Skeletal muscle cell (primary cell): Measurements from ENCODE around the gene FGF3.

ENCODE experiments used
- DNase-seq: peaks from one replicate; pipeline ENCODE4 v3.0.0-alpha.2; 2010; ENCODE audit warnings: low read depth
- H3K4me3 ChIP-seq: 2 replicates; pipeline ENCODE4 v1.5.1; 2011; ENCODE audit warnings: low read depth, mild to moderate bottlenecking, control low read depth, low read length, moderate library complexity

FGF3 gene

DNA sequence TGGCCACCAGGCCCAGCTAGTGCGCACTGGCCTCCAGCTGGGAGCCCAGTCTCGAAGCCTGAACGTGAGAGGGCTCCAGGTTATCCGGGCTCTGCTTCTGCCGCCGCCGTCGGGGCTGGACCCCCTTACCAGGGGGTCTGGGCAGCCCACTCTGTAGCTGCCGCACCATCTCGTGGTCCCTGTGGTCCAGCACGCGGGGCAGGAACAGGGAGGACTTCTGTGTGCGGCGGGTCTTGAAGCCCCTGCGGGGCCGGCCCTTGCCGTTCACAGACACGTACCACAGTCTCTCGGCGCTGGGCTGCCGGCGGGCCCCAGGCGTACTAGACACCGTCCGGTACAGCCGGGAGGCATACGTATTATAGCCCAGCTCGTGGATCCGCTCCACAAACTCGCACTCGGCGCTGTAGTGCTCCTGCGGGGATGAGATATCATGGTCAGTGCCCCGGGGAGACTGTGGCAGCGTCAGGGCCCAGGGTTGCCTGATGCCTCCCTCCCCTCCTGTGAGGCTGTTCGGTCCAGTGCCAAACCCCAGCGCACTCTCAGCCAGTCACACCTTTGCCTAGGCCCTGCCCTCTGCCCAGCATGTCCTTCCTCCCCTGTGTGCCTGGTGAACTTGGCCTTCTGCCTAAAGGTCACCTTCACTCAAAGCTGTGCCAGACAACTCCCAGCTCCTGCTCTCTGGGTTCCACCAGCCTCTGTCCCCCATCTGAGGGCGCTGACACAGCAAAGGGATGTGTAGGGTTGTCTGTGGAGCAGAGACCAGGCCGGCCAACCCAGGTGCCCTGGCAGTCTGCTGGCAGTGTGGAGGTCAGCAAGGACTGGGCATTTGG is 8.7 kb downstream of the FGF3 start:
- DNase-seq: no peak
- H3K4me3 ChIP-seq: no peak overlapping the region

DNA sequence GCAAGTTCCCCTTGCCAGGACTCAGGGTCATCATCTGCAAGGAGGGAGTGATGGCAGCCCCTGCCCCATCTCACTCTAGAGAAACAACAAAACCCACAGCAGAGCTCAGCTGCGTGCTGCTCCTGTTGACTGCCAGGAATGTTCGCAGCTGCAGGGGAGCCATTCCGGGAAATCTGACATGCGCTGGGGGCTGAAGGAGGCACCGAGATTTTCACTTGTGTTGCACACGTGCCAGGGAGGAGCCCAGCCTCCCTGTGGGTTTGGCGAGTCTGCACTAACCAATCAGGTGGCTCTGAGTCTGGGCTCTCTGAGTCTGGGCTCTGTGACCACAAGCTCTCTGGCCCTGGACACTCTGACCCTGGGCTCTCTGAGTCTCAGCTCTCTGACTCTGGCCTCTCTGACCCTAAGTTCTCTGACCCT is 10.5 kb downstream of the FGF3 start:
- no peak overlapping the region for H3K4me3 ChIP-seq
- no peak for DNase-seq

DNA sequence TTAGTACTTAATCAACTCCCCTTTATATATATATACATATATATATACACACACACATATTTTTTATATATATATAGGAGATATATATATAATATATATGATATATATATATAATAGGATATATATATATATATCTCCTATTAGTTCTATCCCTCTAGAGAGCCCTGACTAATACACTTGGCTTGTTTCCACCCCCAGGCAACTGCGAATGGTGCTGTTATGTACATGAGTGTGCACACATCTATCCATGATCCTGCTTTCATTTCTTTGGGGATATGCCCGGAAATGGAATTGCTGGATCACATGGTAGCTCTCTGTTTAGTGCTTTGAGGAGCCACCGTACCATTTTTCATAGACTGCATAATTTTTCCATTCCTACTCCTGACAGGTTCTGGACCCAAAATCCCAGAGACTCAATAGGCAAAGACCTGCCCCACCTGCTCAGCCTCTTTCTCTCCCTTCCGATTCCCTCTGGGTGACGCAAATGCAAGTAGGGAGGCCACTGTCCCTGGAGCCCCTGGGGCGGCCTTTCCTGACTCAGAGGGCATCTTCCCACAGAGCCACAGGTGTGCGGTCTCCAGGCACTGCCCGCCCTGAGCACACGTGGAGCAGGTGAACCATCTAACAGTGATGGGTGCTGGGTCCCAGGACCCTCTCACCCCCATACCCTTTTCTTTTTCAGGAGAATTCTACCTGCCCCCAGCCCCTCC is 12.0 kb downstream of the FGF3 start:
- no peak for DNase-seq
- H3K4me3 ChIP-seq: no peak overlapping the region

DNA sequence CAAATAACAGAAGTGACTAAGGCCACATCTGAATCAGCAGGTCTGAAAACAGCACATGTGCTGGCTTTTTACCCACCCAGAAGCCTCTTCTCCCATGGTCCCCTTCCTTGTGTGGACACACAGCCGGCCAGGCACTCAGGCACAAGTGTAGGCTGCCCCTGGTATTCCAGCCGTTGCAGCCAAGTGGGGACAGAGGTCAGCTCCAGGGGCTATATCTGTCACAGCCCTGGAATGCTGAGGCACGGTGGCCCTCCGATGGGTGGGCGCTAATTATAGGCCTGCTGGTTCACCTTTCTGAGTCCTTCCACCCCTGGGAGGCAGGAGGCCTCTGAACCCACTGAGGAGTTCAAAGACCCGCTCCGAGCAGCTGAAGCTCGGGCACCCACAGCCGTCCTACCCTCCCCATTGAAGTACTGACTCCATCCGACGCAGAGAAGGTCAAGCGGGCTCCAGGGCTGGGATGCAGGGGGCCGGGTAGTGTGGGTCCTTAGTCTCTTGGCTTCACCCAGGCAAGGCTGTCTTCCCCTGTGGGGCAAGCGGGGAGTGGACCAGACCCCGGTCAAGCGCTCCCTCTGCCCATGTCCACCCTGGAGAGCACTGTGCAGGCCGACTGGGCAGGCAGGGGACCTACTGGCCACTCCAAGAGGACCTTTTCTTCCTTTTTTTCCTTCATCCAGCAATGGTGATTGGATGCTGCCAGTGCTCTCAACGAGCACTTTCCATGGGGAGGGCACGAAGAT is 14.3 kb downstream of the FGF3 start:
- no peak for DNase-seq
- H3K4me3 ChIP-seq: no peak overlapping the region

DNA sequence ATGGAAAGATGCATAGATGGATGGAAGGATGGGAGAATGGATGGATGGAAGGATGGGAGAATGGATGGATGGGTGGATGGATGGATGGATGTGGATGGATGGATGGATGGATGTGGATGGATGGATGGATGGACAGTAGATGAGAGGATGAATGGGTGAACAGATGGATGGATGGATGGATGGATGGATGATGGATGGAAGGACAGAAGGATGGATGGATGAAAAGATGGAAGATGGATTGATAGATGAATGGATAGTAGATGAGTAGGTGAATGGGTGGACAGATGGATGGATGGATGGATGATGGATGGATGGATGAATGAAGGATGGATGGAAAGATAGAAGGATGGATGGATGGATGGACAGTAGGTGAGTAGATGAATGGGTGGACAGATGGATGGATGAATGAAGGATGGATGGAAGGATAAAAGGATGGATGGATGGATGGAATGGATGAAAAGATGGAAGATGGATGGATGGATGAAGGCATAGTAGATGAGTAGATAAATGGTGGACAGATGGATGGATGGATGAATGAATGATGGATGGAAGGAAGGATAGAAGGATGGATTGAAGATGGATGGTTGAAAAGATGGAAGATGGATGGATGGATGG is 15.5 kb downstream of the FGF3 start:
- no peak overlapping the region for H3K4me3 ChIP-seq
- no peak for DNase-seq

DNA sequence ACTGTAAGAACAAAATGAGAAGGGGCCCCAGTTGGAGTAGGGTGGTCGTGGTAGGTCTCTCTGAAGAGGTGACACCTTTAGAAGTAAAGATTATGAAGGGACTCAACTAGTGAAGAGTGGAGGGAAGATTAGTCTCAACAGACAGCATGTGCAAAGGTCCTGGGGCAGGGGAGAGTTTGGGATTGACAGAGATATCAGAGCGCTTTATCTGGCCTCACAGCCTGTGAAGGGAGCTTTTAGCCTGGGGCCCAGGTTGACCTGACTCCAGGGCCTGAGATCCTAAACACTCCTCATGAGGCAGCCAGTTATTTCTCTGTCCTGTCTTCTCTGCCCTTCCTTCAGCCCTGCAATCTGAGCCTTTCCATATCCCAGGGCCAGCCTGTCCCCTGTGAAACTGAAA is 16.2 kb downstream of the FGF3 start:
- DNase-seq: no peak
- H3K4me3 ChIP-seq: no peak overlapping the region

DNA sequence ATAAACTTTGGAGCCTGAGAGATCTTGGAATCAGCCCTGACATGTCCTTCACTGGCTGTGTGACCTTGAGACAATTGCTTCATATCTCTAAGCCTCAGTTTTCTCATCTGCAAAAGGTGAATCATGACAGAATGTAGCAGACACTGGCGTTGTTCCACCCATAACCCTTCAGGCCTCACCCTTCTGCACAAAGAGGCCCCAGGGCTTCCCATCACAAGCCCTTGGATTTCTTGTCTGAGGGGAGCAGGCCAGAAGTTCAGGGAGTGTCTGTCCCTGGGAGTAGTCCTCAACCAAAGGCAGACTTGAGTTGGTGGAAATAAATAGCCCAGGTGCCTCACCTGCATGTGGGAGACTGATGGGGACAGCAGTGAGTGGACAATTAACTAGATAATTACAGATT is 16.6 kb downstream of the FGF3 start:
- H3K4me3 ChIP-seq: no peak overlapping the region
- no peak for DNase-seq

DNA sequence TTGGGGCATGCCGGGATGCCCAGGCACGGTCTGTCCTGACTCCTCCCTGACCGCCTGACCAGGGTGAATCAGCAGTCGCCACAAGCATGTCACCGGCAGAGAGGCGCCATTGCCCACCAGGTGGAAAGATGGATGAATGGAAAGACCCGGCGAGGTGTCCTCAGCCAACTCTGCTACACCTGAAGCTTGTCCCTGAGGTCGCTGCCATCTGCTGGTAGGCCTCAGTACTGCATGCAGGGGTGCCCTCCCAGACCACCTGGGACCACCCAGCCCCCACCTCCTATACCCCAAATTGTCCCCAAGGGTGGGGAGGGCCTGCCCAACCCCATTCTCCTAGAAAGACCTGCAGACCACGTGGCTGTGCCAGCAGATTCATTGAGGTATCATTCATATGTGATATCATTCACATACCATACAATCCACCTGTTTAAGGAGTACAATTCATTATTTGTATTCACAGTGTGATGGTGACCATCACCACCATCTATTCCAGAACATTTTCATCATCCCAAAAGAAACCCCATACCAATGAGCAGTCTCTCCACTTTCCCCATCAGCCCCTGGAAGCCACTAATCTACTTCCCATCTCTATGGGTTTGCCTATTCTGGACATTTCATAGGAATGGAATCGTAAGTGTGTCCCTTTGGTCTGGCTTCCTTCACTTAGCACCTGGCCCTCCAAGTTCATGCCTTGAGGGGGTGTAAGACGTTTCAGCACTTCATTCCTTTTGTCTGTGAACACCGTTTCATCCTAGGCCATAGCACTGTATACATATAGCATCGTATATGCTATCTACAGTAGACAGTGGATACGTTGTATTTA is 17.5 kb downstream of the FGF3 start:
- no peak overlapping the region for H3K4me3 ChIP-seq

DNA sequence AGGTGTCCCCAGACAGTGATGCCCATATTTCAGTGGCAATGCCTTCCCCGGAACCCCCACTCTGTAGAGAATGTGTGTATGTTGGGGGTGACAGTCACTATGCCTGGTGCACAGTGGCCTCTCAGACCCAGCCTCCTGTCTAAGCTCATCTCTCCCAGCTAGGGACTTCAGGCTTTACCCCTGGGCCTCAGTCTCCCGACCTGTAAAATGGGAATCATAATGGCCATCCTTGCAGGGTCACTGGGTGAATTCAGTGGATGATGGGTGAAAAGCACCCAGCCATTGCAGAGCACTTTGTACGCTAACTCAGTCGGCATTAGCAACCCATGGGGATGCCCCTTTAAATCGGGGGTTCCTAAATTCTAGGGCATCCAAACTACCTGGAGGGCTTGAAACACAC is 18.9 kb downstream of the FGF3 start:
- DNase-seq: no peak
- H3K4me3 ChIP-seq: no peak overlapping the region

More for the DNA sequence above, 17.5 kb downstream of the FGF3 start:
- DNase-seq: no peak

DNA sequence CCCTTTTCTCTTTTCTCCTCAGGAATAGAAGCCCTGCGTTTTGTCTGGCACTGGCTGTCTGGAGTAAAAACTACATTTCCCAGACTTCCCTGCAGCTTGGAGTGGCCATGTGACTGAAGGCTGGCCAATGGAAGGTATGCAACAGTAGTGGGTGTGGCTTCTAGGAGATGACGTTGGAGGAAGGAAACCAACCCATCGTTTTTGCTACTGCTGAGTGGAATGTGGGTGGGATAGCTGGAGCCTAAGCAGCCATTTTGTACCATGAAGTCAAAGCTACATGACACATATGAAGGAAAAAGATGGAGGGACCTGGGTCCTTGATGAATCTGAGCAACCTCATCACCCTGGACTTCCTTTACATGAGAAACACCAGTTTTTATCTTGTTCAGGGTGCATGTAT is 19.6 kb downstream of the FGF3 start:
- DNase-seq: no peak
- H3K4me3 ChIP-seq: no peak overlapping the region

DNA sequence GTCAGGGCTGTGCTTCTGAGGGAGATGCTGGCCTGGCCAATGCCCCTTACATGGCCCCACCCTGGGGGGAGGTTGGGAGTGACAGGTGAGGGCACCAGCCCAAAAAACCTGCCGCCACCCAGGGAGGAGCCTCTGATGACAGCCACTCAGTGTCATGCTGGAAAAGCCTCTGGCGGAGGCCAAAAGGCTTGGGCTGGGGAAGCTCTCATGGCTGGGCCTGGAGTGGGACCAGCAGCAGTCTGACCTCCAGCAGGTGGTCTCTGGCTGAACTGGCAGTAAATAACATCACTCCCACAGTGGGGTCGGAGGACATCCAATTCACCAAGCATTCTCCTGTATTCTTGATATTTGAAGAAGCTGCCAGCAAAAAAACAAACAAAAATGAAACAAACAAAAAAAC is 20.1 kb downstream of the FGF3 start:
- H3K4me3 ChIP-seq: no peak overlapping the region
- DNase-seq: no peak

DNA sequence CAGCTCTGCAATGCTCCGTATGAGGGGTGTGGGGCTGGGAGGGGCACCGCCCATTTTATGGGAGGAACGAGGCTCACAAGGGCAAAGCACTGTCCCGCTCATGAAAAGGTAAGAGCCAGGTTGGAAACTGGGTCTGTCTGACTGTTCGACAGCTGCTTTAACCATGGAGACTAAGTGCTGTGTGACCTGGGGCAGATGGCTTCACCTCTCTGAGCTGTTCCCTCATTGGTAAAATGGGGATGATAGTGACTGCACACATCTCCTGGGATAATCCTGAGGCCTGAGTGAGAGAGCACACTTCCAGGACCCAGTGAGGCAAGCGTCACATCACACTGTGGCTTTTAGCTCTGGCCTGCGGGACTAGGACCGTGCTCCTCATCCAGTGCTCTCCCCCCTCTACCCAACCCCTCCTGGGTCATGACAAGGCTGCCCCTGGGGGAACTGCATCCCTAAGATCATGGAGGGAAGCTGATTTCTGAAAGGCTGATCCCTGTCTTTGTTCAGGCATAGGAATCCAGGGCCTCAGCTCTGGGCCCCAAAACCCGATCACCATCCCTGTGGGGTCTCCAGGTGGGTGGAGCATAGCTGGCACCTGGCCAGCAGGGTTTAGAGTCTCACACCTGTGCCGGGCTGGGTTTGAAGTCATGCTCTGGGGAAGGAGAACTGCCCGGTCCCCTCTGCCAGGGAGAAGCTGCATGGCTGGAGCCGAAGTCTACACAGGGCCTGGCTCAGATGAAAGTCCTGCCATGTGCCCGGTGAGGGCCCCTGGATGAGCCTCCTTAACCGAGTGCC is 21.3 kb downstream of the FGF3 start:
- no peak for DNase-seq

DNA sequence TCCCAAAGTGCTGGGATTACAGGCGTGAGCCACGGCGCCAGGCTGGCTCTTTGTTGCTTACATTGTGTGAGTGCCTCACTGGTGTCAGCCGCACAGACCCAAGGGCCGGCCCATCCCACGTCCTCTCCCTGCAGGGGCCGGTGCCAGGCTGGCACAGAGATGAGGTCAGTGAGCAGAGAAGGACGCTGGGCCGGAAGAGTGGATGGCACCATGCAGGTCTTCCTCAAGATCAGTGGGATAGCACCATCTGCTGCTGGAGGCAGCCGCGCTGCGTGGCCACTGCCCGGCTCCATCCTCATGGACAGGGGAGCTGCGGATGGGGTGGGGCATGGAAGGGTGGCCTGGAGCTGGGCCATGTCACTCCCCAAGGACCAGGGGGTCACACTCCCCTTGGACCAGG is 22.1 kb downstream of the FGF3 start:
- no peak overlapping the region for H3K4me3 ChIP-seq
- no peak for DNase-seq

More for the DNA sequence above, 21.3 kb downstream of the FGF3 start:
- H3K4me3 ChIP-seq: no peak overlapping the region

DNA sequence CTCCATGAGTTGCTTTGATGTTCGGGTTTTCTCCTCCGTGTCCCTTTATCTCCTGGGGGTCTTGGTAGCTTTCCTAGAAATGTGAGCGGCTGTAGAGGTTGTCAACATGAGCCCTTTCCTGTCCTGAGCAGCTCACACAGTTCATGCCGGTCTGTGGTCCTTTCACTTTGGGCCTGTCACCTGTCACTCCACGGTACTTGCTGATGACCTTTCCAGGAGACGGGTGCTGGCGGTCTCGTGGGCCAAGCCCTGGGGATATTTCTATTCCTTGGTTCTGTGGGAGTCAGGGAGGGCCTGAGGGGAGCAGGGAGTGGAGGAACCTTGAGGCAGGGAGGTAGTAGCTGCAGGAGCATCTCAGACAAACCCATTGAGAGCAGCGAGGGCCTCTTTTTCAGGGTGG is 23.2 kb downstream of the FGF3 start:
- no peak for DNase-seq
- H3K4me3 ChIP-seq: no peak overlapping the region

DNA sequence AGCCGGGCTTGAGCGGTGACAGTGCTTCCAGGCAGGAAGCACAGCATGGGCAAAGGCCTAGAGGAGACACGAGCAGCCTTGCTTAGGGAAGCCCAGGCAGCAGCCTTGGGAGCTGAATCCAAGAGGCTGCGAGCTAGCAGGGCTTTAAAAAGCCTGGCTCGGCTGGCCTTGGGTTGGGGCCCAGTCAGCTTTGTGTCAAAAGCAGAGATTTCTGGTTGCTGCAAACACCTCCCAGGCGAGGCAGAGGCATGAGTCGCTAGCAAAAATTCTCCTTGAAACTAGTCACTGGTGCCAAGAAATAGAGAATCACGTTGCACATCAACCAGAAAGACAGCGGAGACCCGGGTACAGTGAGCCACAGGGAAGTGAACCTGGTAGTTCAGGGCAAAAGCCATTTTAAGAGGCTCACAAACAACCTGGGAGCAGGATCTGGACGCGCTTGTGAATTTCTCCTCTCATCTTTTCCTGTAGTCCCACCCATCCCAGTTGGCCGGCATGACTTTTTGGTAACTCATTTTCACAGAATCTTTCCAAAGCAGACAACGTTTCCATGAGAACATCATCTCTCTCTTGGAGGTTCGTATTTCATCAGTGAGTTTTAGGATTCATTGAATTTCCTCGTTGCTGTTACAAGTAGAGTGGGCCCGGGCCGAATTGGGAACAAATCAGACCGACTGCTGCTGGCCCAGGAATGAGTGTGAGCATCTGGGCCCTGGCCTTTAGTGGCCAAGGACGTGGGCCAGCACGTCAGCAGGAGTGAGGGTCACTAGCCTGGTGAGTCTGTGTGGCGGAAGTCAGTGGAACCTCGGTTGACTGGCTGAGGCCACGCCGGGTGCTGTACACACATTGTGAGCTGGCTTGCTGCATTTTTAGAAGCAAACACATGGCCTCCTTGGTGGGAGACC is 27.7 kb downstream of the FGF3 start:
- DNase-seq: peak; percentile 7
- H3K4me3 ChIP-seq: no peak overlapping the region

DNA sequence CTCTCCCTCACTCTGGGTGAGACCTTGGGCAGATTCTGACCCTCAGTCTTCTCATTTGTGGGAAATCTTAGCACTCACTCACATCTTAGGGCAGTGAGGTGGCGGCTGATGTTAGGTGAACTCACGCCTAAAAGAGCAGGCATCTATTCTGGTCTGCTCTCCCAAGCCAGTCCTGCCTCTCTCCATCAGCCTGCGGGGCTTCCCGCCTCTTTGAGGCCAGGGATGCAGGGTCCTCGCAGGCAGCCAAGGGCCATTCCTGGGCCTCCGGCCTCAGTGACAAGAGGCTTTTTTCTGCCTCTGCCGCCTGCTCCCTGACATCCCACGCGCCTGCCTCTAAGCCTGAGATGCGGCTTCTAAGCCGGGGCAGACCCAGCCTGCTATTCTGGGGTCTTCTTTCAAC is 30.3 kb downstream of the FGF3 start:
- no peak overlapping the region for H3K4me3 ChIP-seq
- no peak for DNase-seq

DNA sequence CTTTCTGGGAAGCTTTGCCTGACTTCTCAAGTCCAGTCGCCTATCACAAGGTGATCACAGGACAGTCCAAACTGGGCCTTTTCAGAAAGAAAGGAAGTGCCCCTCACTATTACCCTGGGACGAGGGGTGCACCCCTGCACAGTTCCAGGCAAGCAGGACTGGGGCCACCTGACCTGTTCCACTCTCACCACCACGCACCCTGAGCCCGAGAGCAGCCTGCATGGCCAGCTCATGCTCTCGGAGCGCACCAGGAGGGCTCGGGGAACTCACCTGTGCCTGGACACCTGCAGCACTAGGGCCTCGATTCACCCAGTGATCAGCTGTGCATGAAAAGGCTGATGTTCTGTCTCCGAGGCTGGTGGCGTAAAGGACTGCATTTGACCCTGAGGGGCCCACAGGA is 31.3 kb downstream of the FGF3 start:
- H3K4me3 ChIP-seq: no peak overlapping the region
- no peak for DNase-seq
